GM21390 (cell line): ENCODE measurements around the gene TSPAN15.

Experiments
- ATAC-seq: cut with Tn5 transposase; IDR thresholded peaks from one replicate; pipeline ENCODE4 v1.9.1; 2021; ENCODE audit not compliant: unreplicated experiment

Gene TSPAN15

GRCh38 chr10:69416695-69417094 is 34.6 kb upstream of the TSPAN15 start, which contains the start of gene TACR2:
TSS of gene TACR2 (minus strand) at chr10:69416918. CDS start at chr10:69416323, 595 bp downstream.
- no peak for ATAC-seq

GRCh38 chr10:69417542-69417941 is 33.7 kb upstream of the TSPAN15 start:
- ATAC-seq, result no peak

GRCh38 chr10:69418052-69418752 is 33.1 kb upstream of the TSPAN15 start:
- no peak for ATAC-seq

- ATAC-seq, result no peak
Observed at GRCh38 chr10:69419096-69419743, 32.0 kb upstream of the TSPAN15 start.

- no peak for ATAC-seq
Observed at GRCh38 chr10:69419744-69420126, 31.5 kb upstream of the TSPAN15 start.

GRCh38 chr10:69421611-69422308 is 29.5 kb upstream of the TSPAN15 start:
- no peak for ATAC-seq

GRCh38 chr10:69422676-69423075 is 28.6 kb upstream of the TSPAN15 start:
- no peak for ATAC-seq

GRCh38 chr10:69425041-69425440 is 26.2 kb upstream of the TSPAN15 start:
- no peak for ATAC-seq

- no peak for ATAC-seq
Observed at GRCh38 chr10:69425511-69426298, 25.6 kb upstream of the TSPAN15 start.

- ATAC-seq, result no peak
Observed at GRCh38 chr10:69426376-69426727, 24.9 kb upstream of the TSPAN15 start.

- ATAC-seq, result no peak
Observed at GRCh38 chr10:69428165-69428564, 23.1 kb upstream of the TSPAN15 start.

- no peak for ATAC-seq
Observed at GRCh38 chr10:69434169-69434568, 17.1 kb upstream of the TSPAN15 start.

- ATAC-seq, result no peak
Observed at GRCh38 chr10:69434926-69435325, 16.3 kb upstream of the TSPAN15 start.

GRCh38 chr10:69435966-69436520 is 15.2 kb upstream of the TSPAN15 start:
- ATAC-seq, result no peak

GRCh38 chr10:69437321-69438259 is 13.7 kb upstream of the TSPAN15 start:
- no peak for ATAC-seq

- ATAC-seq, result no peak
Observed at GRCh38 chr10:69438536-69439349, 12.5 kb upstream of the TSPAN15 start.

GRCh38 chr10:69439350-69439739 is 11.9 kb upstream of the TSPAN15 start:
- ATAC-seq, result no peak

- ATAC-seq, result no peak
Observed at GRCh38 chr10:69439813-69440506, 11.3 kb upstream of the TSPAN15 start.

GRCh38 chr10:69443354-69443753 is 7.9 kb upstream of the TSPAN15 start:
- ATAC-seq, result no peak
